ENCODE data around the gene MDM4.

MDM4 gene

GRCh38 chr1:204578867-204579664 is 62.9 kb downstream of the MDM4 start:
- DNase-seq (ENCODE audit: low read depth), result no peak

- no peak for DNase-seq (ENCODE audit: low read depth)
Measured at GRCh38 chr1:204579681-204580080, 63.5 kb downstream of the MDM4 start.

- no peak for DNase-seq (ENCODE audit: low read depth)
Measured at GRCh38 chr1:204580862-204581261, 64.7 kb downstream of the MDM4 start.

GRCh38 chr1:204581759-204582158 is 65.6 kb downstream of the MDM4 start:
- no peak for DNase-seq (ENCODE audit: low read depth)

GRCh38 chr1:204583909-204584632 is 67.9 kb downstream of the MDM4 start:
- DNase-seq (ENCODE audit: low read depth), result no peak

- no peak for DNase-seq (ENCODE audit: low read depth)
Measured at GRCh38 chr1:204584699-204585372, 68.6 kb downstream of the MDM4 start.

GRCh38 chr1:204587621-204588020 is 71.4 kb downstream of the MDM4 start:
- no peak for DNase-seq (ENCODE audit: low read depth)

- DNase-seq (ENCODE audit: low read depth), result no peak
Measured at GRCh38 chr1:204588826-204589225, 72.6 kb downstream of the MDM4 start.

- no peak for DNase-seq (ENCODE audit: low read depth)
Measured at GRCh38 chr1:204589409-204590038, 73.3 kb downstream of the MDM4 start.

- peak; percentile 23 for DNase-seq (ENCODE audit: low read depth)
Measured at GRCh38 chr1:204591473-204592090, 75.4 kb downstream of the MDM4 start.

GRCh38 chr1:204592246-204592948 is 76.2 kb downstream of the MDM4 start:
- DNase-seq (ENCODE audit: low read depth), result no peak

- DNase-seq (ENCODE audit: low read depth), result no peak
Measured at GRCh38 chr1:204598319-204598969, 82.2 kb downstream of the MDM4 start.

GRCh38 chr1:204599098-204599497 is 82.9 kb downstream of the MDM4 start:
- no peak for DNase-seq (ENCODE audit: low read depth)

GRCh38 chr1:204599596-204599995 is 83.4 kb downstream of the MDM4 start:
- DNase-seq (ENCODE audit: low read depth), result no peak

- DNase-seq (ENCODE audit: low read depth), result no peak
Measured at GRCh38 chr1:204600203-204600602, 84.0 kb downstream of the MDM4 start.

GRCh38 chr1:204600968-204601367 is 84.8 kb downstream of the MDM4 start:
- DNase-seq (ENCODE audit: low read depth), result no peak

GRCh38 chr1:204602111-204602579 is 85.9 kb downstream of the MDM4 start:
- DNase-seq (ENCODE audit: low read depth), result no peak

- DNase-seq (ENCODE audit: low read depth), result no peak
Measured at GRCh38 chr1:204602871-204603542, 86.8 kb downstream of the MDM4 start.

- no peak for DNase-seq (ENCODE audit: low read depth)
Measured at GRCh38 chr1:204605791-204606190, 89.6 kb downstream of the MDM4 start.
